Esophagus muscularis mucosa (tissue), 4 donors: ENCODE results near the gene BNC2.

ENCODE experiments used
- EP300 ChIP-seq: sonication (generic); formaldehyde crosslinking; IDR thresholded peaks from one replicate; pipeline ENCODE4 v1.6.1; 2017; ENCODE audit warnings: antibody characterized with exemption
- POLR2A ChIP-seq: fragments of 450-650 bp; IDR thresholded peaks from one replicate; pipeline ENCODE4 v1.6.1; 2017; ENCODE audit warnings: antibody characterized with exemption, moderate library complexity, mild to moderate bottlenecking, low read depth
- POLR2AphosphoS5 ChIP-seq, 2 donors: sonication (generic); formaldehyde crosslinking; IDR thresholded peaks; one replicate each; pipeline ENCODE4 v1.6.1; 2017; ENCODE audit warnings: antibody characterized with exemption in 2 of 2
- TF ChIP-seq, protein P1 (sequence below), 3 experiments: fragments of 200-600 bp in 2 of 3; fragments of 450-650 bp in 1 of 3; sonication (generic) in 2 of 3; IDR thresholded peaks; one replicate each; pipeline ENCODE4 v1.5.1; 2017 to 2019; ENCODE audit warnings: antibody characterized with exemption in 3 of 3, mild to moderate bottlenecking in 2 of 3, moderate library complexity in 1 of 3

GRCh38 chr9:16371306-16371705, 499.2 kb downstream of the BNC2 start:
- TF ChIP-seq, protein P1, sequence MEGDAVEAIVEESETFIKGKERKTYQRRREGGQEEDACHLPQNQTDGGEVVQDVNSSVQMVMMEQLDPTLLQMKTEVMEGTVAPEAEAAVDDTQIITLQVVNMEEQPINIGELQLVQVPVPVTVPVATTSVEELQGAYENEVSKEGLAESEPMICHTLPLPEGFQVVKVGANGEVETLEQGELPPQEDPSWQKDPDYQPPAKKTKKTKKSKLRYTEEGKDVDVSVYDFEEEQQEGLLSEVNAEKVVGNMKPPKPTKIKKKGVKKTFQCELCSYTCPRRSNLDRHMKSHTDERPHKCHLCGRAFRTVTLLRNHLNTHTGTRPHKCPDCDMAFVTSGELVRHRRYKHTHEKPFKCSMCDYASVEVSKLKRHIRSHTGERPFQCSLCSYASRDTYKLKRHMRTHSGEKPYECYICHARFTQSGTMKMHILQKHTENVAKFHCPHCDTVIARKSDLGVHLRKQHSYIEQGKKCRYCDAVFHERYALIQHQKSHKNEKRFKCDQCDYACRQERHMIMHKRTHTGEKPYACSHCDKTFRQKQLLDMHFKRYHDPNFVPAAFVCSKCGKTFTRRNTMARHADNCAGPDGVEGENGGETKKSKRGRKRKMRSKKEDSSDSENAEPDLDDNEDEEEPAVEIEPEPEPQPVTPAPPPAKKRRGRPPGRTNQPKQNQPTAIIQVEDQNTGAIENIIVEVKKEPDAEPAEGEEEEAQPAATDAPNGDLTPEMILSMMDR (IDR thresholded peaks at IDR 0.05): no peak
- TF ChIP-seq POLR2A: no peak
- TF ChIP-seq EP300: no peak
- no peak for TF ChIP-seq POLR2AphosphoS5 (IDR thresholded peaks at IDR 0.05)
